ENCODE results near the gene CDK9.
"Not testable (repeated sequence)": the region's sequence is repeated elsewhere in the genome, so short reads cannot be mapped to it uniquely, and the experiment has no call there.

Gene CDK9
- total RNA-seq: 81.1 to 107 (median 88.1) reads per million in 4 donors

DNA sequence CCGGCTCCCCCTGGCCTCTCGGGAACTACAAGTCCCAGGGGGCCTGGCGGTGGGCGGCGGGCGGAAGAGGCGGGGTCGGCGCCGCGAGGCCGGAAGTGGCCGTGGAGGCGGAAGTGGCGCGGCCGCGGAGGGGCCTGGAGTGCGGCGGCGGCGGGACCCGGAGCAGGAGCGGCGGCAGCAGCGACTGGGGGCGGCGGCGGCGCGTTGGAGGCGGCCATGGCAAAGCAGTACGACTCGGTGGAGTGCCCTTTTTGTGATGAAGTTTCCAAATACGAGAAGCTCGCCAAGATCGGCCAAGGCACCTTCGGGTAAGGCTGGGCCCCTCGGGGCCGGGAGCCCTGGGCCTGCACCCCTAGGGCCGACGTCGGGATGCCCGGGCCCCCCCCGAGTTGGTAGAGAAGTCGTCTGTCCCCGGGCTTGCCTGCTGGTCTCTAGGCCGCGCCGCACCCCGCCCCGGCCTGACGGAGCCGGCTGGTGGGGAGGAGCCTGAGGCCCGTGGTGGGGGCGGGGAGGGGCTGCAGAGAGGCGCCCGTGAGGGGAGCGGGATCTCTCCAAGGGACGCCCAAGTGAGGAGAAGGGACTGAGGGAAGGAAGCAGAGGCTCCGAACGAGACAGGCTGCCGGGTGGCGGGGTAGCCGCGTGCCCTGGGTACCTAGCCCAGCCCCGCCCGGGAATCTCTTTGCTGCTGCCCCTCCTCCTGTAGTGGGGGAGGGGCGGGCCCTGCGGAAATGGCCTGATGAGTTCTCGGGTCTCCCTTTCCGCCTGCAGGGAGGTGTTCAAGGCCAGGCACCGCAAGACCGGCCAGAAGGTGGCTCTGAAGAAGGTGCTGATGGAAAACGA lies at the start of gene CDK9:
Gene CDK9 (plus strand): TSS at position 102 of the 840 bp plus-strand sequence. CDS start 115 bp downstream, at position 217.
- DNase-seq: peak; percentile 85 to 93 (median 88)

DNA sequence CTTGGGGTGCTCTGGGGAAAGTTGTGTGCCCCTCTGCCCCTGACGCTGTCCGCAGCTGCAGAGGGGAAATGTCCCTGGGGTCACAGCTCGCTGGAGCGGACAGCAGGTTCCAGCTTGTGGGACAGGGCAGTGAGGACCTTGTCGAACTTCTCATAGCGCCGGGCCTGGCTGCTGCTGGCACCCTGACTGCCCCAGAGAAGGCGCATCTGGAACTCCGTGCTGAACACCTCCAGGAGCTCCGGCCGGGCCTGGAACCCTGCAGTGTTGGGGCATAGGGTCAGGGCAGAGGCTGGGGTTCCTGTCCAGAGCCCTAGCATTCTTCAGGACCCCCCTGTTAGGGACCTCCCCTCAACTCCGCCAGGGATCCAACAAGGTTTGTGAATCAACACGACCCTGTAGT lies 47.2 kb upstream of the CDK9 start:
- no peak for DNase-seq

GRCh38 chr9:127739614-127740330 lies 46.1 kb upstream of the CDK9 start:
- DNase-seq: no peak

GRCh38 chr9:127741831-127742434 lies 43.9 kb upstream of the CDK9 start:
- no peak for DNase-seq

- no peak for DNase-seq
Observed at GRCh38 chr9:127742435-127743088, 43.3 kb upstream of the CDK9 start.

DNA sequence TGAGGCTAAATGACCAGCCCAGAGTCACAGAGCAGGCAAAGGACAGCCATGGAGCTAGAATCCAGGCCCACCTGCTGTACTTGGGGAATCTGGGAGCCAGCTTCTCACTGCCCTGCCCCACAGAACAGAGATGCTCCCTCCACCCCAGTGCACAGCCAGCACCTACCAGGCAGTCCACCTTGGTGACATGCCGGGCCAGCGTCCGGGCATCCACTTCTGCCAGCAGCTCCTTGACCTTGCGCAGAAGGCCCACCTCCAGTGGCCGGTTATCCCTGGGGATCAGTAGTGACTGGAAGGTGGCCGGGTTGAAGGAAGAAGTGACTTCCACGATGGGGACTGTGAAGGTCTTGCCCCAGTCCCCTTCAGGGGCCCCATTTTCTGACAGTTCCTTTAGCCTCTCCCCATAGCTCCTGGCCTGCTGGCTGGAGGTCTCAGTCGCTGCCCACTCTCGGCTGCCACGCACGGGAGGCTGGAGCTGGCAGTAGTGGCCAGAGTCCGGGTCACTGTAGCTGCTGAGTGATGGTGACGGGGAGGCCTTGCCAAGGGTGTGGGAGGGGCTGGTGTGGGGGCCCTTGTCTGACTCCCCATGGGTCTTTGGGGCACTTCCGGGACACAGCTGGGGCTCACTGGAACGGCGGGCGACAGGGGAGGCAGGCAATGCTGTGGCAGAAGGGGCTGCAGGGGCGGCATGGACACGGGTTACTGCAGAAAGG lies 41.3 kb upstream of the CDK9 start:
- no peak for DNase-seq

DNA sequence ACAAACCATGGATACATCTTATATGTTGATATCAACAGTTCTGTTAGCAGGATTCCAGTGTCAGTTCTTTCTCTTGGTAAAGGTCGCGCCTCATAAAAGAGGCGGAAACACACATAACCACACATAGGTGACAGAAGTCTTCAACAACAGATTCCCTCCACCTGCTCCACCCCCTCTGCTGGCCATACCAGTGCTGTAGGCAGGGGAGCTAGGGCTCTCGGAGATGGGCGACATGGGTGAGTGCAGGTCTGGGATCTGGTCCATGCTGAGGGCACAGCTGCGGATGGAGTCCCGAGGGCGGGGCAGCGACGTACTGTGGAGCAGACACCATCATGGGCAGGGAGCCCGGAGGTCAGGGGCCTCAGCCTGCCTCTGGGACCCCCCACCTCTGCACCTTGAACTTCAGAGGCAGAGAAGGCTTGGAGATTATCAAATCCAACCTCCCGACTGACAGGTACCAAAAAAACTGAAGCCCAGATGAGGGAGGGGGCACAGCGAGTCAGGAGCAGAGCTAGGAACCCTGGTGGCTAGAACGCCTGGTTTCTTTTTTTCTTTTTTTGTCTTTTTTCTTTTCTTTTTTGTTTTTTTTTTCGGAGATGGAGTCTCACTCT lies 38.8 kb upstream of the CDK9 start:
- DNase-seq: peak in 1 of 5 donors; percentile 18

DNA sequence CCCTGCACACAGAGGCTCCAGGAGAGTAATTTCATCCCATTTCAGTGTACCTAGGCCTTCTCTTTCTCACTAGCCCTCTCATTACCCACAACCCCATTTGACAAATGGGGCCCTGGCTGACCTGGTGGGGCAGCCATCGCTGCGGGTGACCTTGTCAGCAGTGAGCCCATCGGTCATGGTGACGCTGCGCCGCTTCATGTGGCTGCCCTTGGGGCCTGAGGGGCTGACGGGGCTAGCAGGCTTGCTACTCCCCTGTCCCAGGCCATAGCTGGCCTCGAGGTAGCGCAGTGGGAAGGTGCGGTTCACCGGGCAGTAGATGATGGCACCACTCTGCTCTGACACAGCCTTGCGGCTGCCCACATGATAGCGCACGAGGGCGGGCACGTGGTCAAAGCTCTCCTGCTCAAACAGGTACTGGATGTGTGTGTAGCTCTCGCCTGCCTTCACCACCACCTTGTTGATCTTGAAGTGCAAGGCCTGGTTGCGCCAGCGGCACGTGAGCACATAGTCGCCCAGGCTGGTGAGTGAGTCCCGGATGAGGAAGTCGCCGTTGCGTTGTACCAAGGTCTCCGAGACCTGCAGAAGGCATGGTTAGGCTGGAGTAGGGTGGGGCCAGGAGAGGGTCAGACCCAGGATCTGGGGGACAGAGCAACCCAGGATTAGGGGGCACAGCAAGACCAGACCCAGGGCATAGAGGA lies 36.6 kb upstream of the CDK9 start:
- no peak for DNase-seq

GRCh38 chr9:127751269-127752054 lies 34.4 kb upstream of the CDK9 start:
- no peak for DNase-seq

GRCh38 chr9:127753148-127753547 lies 32.7 kb upstream of the CDK9 start:
- DNase-seq: no peak

DNA sequence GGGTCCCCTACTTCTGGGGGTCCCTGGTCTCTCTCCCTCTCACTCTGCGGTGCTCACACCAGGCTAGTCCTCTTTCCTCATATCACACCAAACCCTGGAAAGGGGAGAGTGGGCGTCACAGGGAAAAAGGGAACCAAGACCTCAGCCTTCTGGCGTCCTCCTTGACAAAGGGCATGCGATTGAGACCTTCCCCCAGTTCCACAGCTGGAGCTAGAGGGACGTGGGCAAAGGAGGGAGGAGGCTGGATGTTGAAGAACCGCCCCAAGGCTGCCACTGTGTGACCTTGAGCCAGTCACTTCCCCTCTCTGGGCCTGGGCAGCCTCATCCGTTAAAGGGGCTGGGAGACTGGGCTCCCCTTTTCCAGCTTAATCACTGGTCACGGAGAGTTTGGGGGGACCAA lies 32.2 kb upstream of the CDK9 start:
- no peak for DNase-seq

DNA sequence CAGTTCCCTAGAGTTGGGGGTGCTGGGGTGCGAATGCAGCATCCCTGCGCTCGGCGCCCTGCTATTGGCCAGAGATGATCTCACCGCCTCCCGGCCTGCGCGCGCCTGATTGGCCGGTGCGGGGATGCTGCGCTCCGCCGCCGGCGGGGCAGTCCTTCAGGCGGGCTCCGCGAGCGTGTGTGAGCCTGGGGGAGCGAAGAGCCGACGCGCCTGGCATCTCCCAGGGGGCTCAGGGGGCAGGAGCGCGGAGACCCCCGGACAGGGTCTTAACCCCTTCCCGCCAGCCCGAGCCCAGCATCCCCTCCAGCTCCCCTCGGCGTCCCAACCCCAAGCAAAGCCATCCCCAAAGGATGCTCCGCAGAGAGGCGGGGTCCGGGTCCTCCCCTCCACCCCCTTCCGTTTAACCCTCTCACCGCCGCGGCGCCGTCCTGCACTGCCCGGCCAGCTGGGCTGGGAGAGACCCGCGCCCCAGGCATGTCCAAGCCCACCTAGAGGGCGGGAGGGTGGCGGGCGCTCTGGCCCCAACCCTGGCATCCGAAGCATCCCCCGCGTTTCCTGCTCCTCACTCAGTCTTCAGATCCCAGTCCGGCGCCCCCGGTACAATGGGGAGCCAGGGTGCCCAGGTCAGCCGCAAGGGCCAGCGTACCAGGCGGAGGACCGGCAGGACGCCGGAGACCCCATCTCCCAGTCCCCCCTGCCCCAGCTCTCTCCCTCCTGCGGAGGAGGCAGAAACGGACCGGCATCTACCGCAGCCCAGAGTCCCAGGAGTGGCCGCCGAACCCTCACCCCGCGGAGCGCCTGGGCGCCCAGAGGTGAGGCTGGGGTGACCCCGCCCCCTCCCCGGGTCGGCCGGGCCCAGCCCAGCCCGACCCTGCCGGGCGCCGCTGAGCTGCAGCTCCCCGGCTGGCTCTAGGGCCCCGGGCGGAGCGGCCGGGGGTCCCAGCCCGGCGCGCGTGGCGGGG lies 31.5 kb upstream of the CDK9 start:
- no peak for DNase-seq

DNA sequence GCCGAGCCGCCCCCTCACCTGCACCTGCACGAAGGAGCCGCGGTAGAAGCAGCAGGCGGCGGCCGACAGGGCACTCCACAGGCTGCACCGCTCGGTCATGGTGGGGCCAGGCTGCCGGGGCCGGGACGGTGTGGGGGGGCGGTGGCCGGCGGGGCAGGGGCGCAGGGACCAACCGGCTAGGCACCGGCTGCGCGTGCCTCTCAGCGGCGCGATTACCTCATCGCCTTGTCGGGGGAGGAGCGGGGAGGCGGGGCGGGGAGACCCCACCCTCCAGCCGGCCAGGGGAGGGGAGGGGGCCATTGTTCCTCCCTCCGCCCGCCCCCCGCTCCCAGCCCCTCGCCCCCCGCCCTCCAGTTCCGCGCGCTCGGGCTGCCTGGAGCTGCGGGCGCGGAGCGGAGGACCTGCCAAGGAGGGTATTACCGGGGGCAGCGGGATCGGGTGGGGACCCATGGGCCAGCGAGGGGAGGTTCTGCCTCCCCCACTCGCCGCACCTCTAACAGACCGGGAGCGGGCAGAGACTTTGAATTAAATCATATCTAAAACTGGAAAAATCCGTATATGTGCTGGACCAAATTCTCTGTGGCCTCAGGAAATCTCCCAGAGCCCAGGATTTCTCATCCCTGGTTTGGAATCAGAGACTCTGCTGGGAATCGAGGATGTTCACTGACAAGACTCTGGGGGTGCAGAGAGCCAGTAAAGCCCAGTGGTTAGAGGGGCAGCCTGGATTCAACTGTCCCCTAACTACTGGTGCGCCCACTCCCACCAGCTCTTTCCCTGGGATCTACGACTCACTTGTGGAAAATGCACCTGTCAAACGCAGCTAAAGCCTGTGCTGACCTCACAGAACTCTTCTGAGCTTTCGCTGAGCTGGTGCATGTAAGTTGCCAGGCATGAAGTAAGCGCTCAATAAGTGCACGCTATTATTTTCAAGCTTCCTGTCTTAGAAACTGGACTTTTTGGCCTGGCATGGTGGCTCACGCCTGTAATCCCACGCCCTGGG lies 30.5 kb upstream of the CDK9 start:
- DNase-seq: no peak

GRCh38 chr9:127756233-127756632 lies 29.6 kb upstream of the CDK9 start:
- DNase-seq: no peak

DNA sequence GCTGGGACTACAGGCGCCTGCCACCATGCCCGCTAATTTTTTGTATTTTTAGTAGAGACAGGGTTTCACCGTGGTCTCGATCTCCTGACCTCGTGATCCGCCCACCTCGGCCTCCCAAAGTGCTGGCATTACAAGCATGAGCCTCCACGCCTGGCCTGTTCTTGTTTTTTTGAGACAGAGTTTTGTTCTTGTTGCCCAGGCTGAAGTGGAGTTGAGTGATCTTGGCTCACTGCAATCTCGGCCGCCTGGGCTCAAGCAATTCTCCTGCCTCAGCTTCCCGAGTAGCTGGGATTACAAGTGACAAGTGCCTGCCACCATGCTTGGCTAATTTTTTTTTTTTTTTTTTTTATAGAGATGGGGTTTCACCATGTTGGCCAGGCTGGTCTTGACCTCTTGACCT lies 29.1 kb upstream of the CDK9 start:
- DNase-seq: not testable (repeated sequence)

GRCh38 chr9:127758843-127759242 lies 27.0 kb upstream of the CDK9 start:
- DNase-seq: no peak

DNA sequence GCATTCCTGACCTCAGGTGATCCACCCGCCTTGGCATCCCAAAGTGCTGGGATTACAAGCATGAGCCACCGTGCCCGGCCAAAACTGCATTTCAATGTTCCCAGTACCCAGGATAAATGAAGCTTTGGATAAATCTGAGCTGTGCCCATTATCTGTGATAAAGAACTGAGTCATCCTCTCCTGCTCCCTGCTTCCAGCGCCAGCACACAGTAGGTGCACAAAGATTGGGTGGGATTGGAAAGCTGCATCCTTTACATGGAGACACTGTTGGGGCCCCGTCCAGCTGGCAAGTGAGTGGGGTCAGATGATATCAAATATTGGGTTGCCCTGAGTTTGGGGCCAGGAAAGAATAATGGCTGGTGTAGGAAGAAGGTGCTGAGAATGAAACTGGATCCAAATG lies 24.8 kb upstream of the CDK9 start:
- DNase-seq: no peak

- no peak for DNase-seq
Observed at GRCh38 chr9:127761491-127761956, 24.3 kb upstream of the CDK9 start.

Data from T-helper 1 cell (primary cell).